Mesenchymal stem cell (in vitro differentiated cells and primary cell): ENCODE results near the gene RCAN2.

ENCODE experiments used
- DNase-seq: peaks from one replicate; pipeline ENCODE4 v3.0.0-alpha.2; 2013
- H2AFZ ChIP-seq: one replicate; pipeline ENCODE4 v1.6.1; 2013; ENCODE audit warnings: low read depth, mild to moderate bottlenecking, control low read depth, inconsistent platforms, low read length, moderate library complexity
- H2AK5ac ChIP-seq: 2 replicates; pipeline ENCODE4 v1.6.1; 2013; ENCODE audit warnings: low read length, moderate library complexity, mild to moderate bottlenecking, inconsistent platforms; ENCODE audit not compliant: severe bottlenecking
- H2BK120ac ChIP-seq: one replicate; pipeline ENCODE4 v1.6.1; 2013; ENCODE audit warnings: low read depth, mild to moderate bottlenecking, inconsistent platforms, low read length, moderate library complexity
- H2BK12ac ChIP-seq, 2 experiments: one replicate each; pipeline ENCODE4 v1.6.1; 2013; ENCODE audit warnings: inconsistent platforms in 2 of 2, low read length in 2 of 2, mild to moderate bottlenecking in 2 of 2, moderate library complexity in 2 of 2, control low read depth in 1 of 2
- H2BK15ac ChIP-seq: one replicate; pipeline ENCODE4 v1.6.1; 2013; ENCODE audit warnings: mild to moderate bottlenecking, low read depth, inconsistent platforms; ENCODE audit not compliant: poor library complexity, severe bottlenecking
- H2BK5ac ChIP-seq: 2 replicates; pipeline ENCODE4 v1.6.1; 2013; ENCODE audit warnings: low read depth, mild to moderate bottlenecking, low read length, control low read depth, inconsistent platforms; ENCODE audit not compliant: poor library complexity, severe bottlenecking
- H3K14ac ChIP-seq, 2 experiments: one replicate each; pipeline ENCODE4 v1.6.1; 2013; ENCODE audit warnings: inconsistent platforms in 2 of 2, low read length in 2 of 2, control low read depth in 1 of 2, mild to moderate bottlenecking in 1 of 2, moderate library complexity in 1 of 2
- H3K18ac ChIP-seq, 2 experiments: one replicate each; pipeline ENCODE4 v1.6.1; 2013; ENCODE audit warnings: inconsistent platforms in 2 of 2, low read length in 2 of 2, control low read depth in 1 of 2, low read depth in 1 of 2, mild to moderate bottlenecking in 1 of 2
- H3K23ac ChIP-seq, 2 experiments: one replicate each; pipeline ENCODE4 v1.6.1; 2013; ENCODE audit warnings: inconsistent platforms in 2 of 2, low read length in 2 of 2, mild to moderate bottlenecking in 2 of 2, moderate library complexity in 2 of 2, control low read depth in 1 of 2
- H3K27ac ChIP-seq: 2 replicates; pipeline ENCODE4 v1.5.1; 2013; ENCODE audit warnings: mild to moderate bottlenecking, moderate library complexity, low read length, control low read depth, inconsistent platforms; ENCODE audit not compliant: poor library complexity, severe bottlenecking
- H3K27me3 ChIP-seq, 2 experiments: 2 replicates each; pipeline versions ENCODE4 v1.6.1 to v1.7.0; 2013; ENCODE audit warnings: low read length in 2 of 2, mild to moderate bottlenecking in 2 of 2, moderate library complexity in 2 of 2, control low read depth in 1 of 2, inconsistent platforms in 1 of 2; ENCODE audit not compliant: control insufficient read depth in 1 of 2, insufficient read depth in 1 of 2
- H3K36me3 ChIP-seq, 2 experiments: 2 replicates each; pipeline versions ENCODE4 v1.6.1 to v1.7.0; 2013; ENCODE audit warnings: low read length in 2 of 2, control low read depth in 1 of 2, inconsistent platforms in 1 of 2, low read depth in 1 of 2, mild to moderate bottlenecking in 1 of 2; ENCODE audit not compliant: insufficient read depth in 2 of 2, control insufficient read depth in 1 of 2
- H3K4ac ChIP-seq, 2 experiments: one replicate each; pipeline ENCODE4 v1.6.1; 2013; ENCODE audit warnings: inconsistent platforms in 2 of 2, low read length in 2 of 2, mild to moderate bottlenecking in 2 of 2, moderate library complexity in 2 of 2, control low read depth in 1 of 2, low read depth in 1 of 2
- H3K4me1 ChIP-seq: 2 replicates; pipeline ENCODE4 v1.6.1; 2013; ENCODE audit warnings: low read depth, low read length, control low read depth; ENCODE audit not compliant: control insufficient read depth, insufficient read depth
- H3K4me2 ChIP-seq: 2 replicates; pipeline ENCODE4 v1.6.1; 2013; ENCODE audit warnings: low read length, mild to moderate bottlenecking, inconsistent platforms; ENCODE audit not compliant: poor library complexity, severe bottlenecking
- H3K4me3 ChIP-seq, 2 experiments: 2 replicates each; pipeline versions ENCODE4 v1.5.1 to v1.7.0; 2013; ENCODE audit warnings: low read length in 2 of 2, mild to moderate bottlenecking in 2 of 2, control low read depth in 1 of 2, low read depth in 1 of 2; ENCODE audit not compliant: insufficient read depth in 1 of 2
- H3K79me1 ChIP-seq: replicated peaks from 2 replicates; pipeline ENCODE4 v1.6.1; 2013; ENCODE audit warnings: mild to moderate bottlenecking, control low read depth, low read length, inconsistent platforms; ENCODE audit not compliant: poor library complexity, severe bottlenecking
- H3K9ac ChIP-seq: 2 replicates; pipeline ENCODE4 v1.7.0; 2013; ENCODE audit warnings: mild to moderate bottlenecking, low read length, moderate library complexity
- H3K9me3 ChIP-seq: 2 replicates; pipeline ENCODE4 v1.7.0; 2013; ENCODE audit warnings: mild to moderate bottlenecking, low read length; ENCODE audit not compliant: control insufficient read depth
- H4K8ac ChIP-seq: one replicate; pipeline ENCODE4 v1.6.1; 2013; ENCODE audit warnings: inconsistent platforms, mild to moderate bottlenecking, low read length, moderate library complexity
- H4K91ac ChIP-seq: one replicate; pipeline ENCODE4 v1.6.1; 2013; ENCODE audit warnings: mild to moderate bottlenecking, low read length, inconsistent platforms
- WGBS: methylation state at CpG from one replicate; pipeline ENCODE4 v1.1.7; 2013; ENCODE audit warnings: mixed read lengths; 5-methylcytosine and 5-hydroxymethylcytosine counted together

RCAN2 gene

GRCh38 chr6:46258249-46258648 is 233.0 kb downstream of the RCAN2 start:
- H2BK120ac ChIP-seq, result no peak overlapping the region
- H2BK5ac ChIP-seq, result no peak overlapping the region
- H3K9ac ChIP-seq, result no peak overlapping the region
- no peak for DNase-seq
- no peak overlapping the region for H3K4ac ChIP-seq
- no peaks in the 10 kb centered on the region for H3K9me3 ChIP-seq
- no peaks in the 10 kb centered on the region for H3K36me3 ChIP-seq
- H4K91ac ChIP-seq, result no peak overlapping the region
- H3K23ac ChIP-seq, result no peak overlapping the region
- 86% methylated on average over 2 of the region's 2 CpGs for WGBS
- H2BK15ac ChIP-seq, result no peak overlapping the region
- H3K27me3 ChIP-seq, result peaks cover 0 to 11% of the 10 kb centered on the region in 2 experiments
- H3K4me1 ChIP-seq, result no peaks in the 10 kb centered on the region
- H2AFZ ChIP-seq, result no peak overlapping the region
- H4K8ac ChIP-seq, result no peak overlapping the region
- no peak overlapping the region for H3K14ac ChIP-seq
- no peak overlapping the region for H3K4me3 ChIP-seq
- H2BK12ac ChIP-seq, result no peak overlapping the region
- no peak overlapping the region for H3K18ac ChIP-seq
- no peak overlapping the region for H3K27ac ChIP-seq
- H3K79me1 ChIP-seq, result no peaks in the 10 kb centered on the region
- no peak overlapping the region for H3K4me2 ChIP-seq
- no peak overlapping the region for H2AK5ac ChIP-seq

- no peaks in the 10 kb centered on the region for H3K36me3 ChIP-seq
- no peak overlapping the region for H3K23ac ChIP-seq
- no peak overlapping the region for H3K9ac ChIP-seq
- no peak overlapping the region for H4K8ac ChIP-seq
- no peaks in the 10 kb centered on the region for H3K79me1 ChIP-seq
- H2BK15ac ChIP-seq, result no peak overlapping the region
- H3K27ac ChIP-seq, result no peak overlapping the region
- H3K18ac ChIP-seq, result no peak overlapping the region
- H3K14ac ChIP-seq, result no peak overlapping the region
- WGBS, result 78% methylated on average over 5 of the region's 5 CpGs
- H4K91ac ChIP-seq, result no peak overlapping the region
- H3K4ac ChIP-seq, result no peak overlapping the region
- no peak overlapping the region for H2BK120ac ChIP-seq
- H2AK5ac ChIP-seq, result no peak overlapping the region
- no peak overlapping the region for H2AFZ ChIP-seq
- no peak overlapping the region for H2BK5ac ChIP-seq
- no peak overlapping the region for H2BK12ac ChIP-seq
- no peak for DNase-seq
- H3K4me3 ChIP-seq, result no peak overlapping the region
- no peaks in the 10 kb centered on the region for H3K9me3 ChIP-seq
- H3K4me2 ChIP-seq, result no peak overlapping the region
- no peaks in the 10 kb centered on the region for H3K4me1 ChIP-seq
- peaks cover 0 to 11% of the 10 kb centered on the region in 2 experiments for H3K27me3 ChIP-seq
These were observed 235.7 kb downstream of the RCAN2 start for GRCh38 chr6:46255528-46255927.

GRCh38 chr6:46254946-46255345 is 236.3 kb downstream of the RCAN2 start:
- WGBS, result 71% methylated on average over 2 of the region's 2 CpGs
- Histone ChIP-seq H2BK5ac (no peak overlapping the region), H3K14ac (no peak overlapping the region)

GRCh38 chr6:46254331-46254730 is 236.9 kb downstream of the RCAN2 start:
- no peak overlapping the region for H2BK12ac ChIP-seq
- H3K4me2 ChIP-seq, result no peak overlapping the region
- no peak overlapping the region for H3K9ac ChIP-seq
- no peak overlapping the region for H4K8ac ChIP-seq
- no peaks in the 10 kb centered on the region for H3K36me3 ChIP-seq
- no peaks in the 10 kb centered on the region for H3K4me1 ChIP-seq
- no peaks in the 10 kb centered on the region for H3K9me3 ChIP-seq
- H3K4me3 ChIP-seq, result no peak overlapping the region
- H2AK5ac ChIP-seq, result no peak overlapping the region
- H3K79me1 ChIP-seq, result no peaks in the 10 kb centered on the region
- DNase-seq, result no peak
- no peak overlapping the region for H3K27ac ChIP-seq
- H2BK5ac ChIP-seq, result no peak overlapping the region
- H3K14ac ChIP-seq, result no peak overlapping the region
- no peak overlapping the region for H4K91ac ChIP-seq
- no peak overlapping the region for H3K4ac ChIP-seq
- no peak overlapping the region for H2AFZ ChIP-seq
- no peak overlapping the region for H3K18ac ChIP-seq
- H3K23ac ChIP-seq, result no peak overlapping the region
- H2BK120ac ChIP-seq, result no peak overlapping the region
- peaks cover 0 to 5% of the 10 kb centered on the region in 2 experiments for H3K27me3 ChIP-seq
- H2BK15ac ChIP-seq, result no peak overlapping the region
- WGBS, result 73% methylated on average over 1 of the region's 1 CpG

More at GRCh38 chr6:46254946-46255345, 236.3 kb downstream of the RCAN2 start:
- Histone ChIP-seq H3K4me1 (no peaks in the 10 kb centered on the region), H3K23ac (no peak overlapping the region), H2AK5ac (no peak overlapping the region), H3K18ac (no peak overlapping the region), H3K4me2 (no peak overlapping the region), H3K27ac (no peak overlapping the region), H4K91ac (no peak overlapping the region), H3K79me1 (no peaks in the 10 kb centered on the region), H3K36me3 (no peaks in the 10 kb centered on the region), H3K9ac (no peak overlapping the region), H3K4ac (no peak overlapping the region), H3K27me3 (peaks cover 0 to 11% of the 10 kb centered on the region in 2 experiments), H4K8ac (no peak overlapping the region), H2BK12ac (no peak overlapping the region), H3K9me3 (no peaks in the 10 kb centered on the region), H2AFZ (no peak overlapping the region), H2BK15ac (no peak overlapping the region), H3K4me3 (no peak overlapping the region), H2BK120ac (no peak overlapping the region)
- no peak for DNase-seq
